ENCODE measurements around the gene NCK1.
A peak's percentile ranks its signal among the peaks of the same experiment; 100 is the strongest.

NCK1 gene

DNA sequence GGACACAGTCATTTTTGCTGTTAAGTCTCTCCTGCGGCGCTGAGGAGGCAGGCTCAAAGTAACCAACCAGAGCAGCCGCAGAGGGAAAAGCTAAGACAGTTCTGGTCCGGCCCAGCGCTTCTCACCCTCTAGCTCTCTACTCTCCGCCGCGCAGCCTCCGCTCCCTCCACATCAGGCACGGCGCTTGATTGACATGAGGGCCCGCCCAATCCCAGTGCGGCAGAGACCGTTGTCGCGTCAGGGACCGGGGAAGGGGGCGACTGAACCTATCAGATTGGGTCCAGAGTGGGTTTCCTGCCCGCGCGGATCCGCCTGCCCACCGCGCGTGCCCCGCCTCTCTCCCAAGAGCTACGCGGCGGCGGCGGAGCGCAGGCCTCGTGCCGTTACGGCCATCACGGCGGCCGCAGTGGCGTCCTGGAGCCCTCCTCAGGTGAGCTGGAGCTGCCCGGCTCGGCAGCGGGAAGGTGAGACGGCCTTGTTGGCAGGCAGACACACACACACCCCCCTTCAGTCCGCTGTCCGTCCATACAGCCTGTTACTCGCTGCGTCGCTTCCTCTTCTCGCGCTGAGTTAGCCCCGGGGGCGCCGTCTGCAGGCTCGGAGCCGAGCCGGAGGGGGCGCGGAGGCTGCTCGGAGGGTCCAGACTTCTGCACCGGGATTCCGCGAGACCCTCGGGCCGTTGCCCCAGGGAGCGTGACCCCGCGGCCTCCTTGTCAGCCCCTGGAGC is at the start of gene NCK1:
Gene NCK1 (plus strand): TSS at position 319 of the 727 bp plus-strand sequence. CDS start 65,794 bp downstream, outside the sequence.
- no peaks in the 10 kb centered on the region for H3K9me3 ChIP-seq
- TF ChIP-seq, protein P1, sequence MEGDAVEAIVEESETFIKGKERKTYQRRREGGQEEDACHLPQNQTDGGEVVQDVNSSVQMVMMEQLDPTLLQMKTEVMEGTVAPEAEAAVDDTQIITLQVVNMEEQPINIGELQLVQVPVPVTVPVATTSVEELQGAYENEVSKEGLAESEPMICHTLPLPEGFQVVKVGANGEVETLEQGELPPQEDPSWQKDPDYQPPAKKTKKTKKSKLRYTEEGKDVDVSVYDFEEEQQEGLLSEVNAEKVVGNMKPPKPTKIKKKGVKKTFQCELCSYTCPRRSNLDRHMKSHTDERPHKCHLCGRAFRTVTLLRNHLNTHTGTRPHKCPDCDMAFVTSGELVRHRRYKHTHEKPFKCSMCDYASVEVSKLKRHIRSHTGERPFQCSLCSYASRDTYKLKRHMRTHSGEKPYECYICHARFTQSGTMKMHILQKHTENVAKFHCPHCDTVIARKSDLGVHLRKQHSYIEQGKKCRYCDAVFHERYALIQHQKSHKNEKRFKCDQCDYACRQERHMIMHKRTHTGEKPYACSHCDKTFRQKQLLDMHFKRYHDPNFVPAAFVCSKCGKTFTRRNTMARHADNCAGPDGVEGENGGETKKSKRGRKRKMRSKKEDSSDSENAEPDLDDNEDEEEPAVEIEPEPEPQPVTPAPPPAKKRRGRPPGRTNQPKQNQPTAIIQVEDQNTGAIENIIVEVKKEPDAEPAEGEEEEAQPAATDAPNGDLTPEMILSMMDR (IDR thresholded peaks at IDR 0.05), result peak; percentile 39
- H3K4me1 ChIP-seq (ENCODE audit: control insufficient read depth in 1 of 2, insufficient read depth in 1 of 2, low read depth in 1 of 2, low read length in 1 of 2), result peaks cover 13 to 22% of the 10 kb centered on the region in 2 experiments
- no peaks in the 10 kb centered on the region for H3K36me3 ChIP-seq
- H3K4me3 ChIP-seq (ENCODE audit: low read depth in 1 of 2, low read length in 1 of 2), result peak within 1 kb of the TSS; percentile 73 to 81
- peak within 1 kb of the TSS; percentile 95 for H3K27ac ChIP-seq
- no peaks in the 10 kb centered on the region for H3K27me3 ChIP-seq

DNA sequence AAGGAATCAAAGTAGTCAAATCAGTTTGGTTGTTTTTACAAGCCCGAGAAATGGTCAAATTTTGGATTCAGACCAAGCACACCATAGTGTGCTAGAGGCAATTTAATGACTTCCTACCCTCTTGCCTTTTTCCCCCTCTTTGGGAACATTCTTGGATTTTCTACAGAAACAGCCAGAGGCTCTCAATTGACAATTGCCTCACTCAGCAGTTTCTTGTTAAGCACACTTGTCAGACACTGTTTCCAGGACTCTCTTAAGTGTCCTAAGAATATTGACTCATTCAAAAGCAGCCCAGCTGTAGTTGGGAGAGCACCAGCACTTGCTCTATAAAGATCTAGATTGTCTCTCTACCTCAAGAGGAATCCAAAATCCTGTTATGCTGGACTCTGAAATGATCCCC is 44.6 kb upstream of the NCK1 start:
- Histone ChIP-seq H3K27me3 (peaks cover 66% of the 10 kb centered on the region), H3K36me3 (no peaks in the 10 kb centered on the region), H3K9me3 (no peaks in the 10 kb centered on the region), H3K4me3 (ENCODE audit: low read depth in 1 of 2, low read length in 1 of 2) (no peak overlapping the region), H3K27ac (no peak overlapping the region), H3K4me1 (ENCODE audit: control insufficient read depth in 1 of 2, insufficient read depth in 1 of 2, low read depth in 1 of 2, low read length in 1 of 2) (peaks cover 15 to 22% of the 10 kb centered on the region in 2 experiments)
- TF ChIP-seq, protein P1 (IDR thresholded peaks at IDR 0.05), result no peak

- Histone ChIP-seq H3K4me3 (ENCODE audit: low read depth in 1 of 2, low read length in 1 of 2) (peak overlapping the region in 1 of 2 experiments; percentile 66), H3K4me1 (ENCODE audit: control insufficient read depth in 1 of 2, insufficient read depth in 1 of 2, low read depth in 1 of 2, low read length in 1 of 2) (peaks cover 15 to 22% of the 10 kb centered on the region in 2 experiments), H3K9me3 (no peaks in the 10 kb centered on the region), H3K27ac (no peak overlapping the region), H3K27me3 (peaks cover 75% of the 10 kb centered on the region), H3K36me3 (no peaks in the 10 kb centered on the region)
- TF ChIP-seq, protein P1 (IDR thresholded peaks at IDR 0.05), result no peak
These were observed 43.7 kb upstream of the NCK1 start for GRCh38 chr3:136818191-136818768.

DNA sequence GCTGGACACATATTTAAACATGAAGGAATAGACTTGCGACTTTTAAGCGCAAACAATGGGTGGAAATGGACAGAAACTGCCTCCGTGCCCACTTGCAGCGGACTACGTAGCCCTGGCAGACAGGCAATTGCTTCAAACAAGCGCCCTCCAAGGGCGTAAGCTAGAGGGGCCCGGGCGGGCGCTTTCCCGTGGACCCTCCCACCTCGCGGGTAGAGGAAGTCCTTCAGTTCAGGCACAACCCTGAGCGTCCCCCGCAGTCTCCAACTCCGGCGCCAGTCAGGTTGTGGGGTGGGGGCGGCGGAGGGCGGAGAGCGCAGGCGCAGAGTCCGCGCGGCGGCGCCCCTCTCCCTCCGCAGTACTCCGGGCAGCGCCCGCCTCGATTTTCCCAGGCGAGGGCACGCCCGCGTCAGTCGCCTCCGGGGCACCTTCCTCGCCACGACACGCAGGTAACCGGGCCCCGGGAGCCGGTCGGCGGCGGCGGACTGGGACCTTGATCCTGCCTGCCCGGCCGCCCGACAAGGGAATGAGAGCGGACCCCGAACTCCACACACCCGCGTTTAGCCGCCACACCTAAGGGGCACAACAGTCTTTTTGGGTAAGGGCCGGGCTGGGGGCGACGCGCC is 43.1 kb upstream of the NCK1 start, which contains the start of gene SLC35G2:
Gene SLC35G2 (plus strand): TSS at position 358 of the 623 bp plus-strand sequence. CDS start 35,335 bp downstream, outside the sequence.
- peaks cover 77% of the 10 kb centered on the region for H3K27me3 ChIP-seq
- H3K4me3 ChIP-seq (ENCODE audit: low read depth in 1 of 2, low read length in 1 of 2), result peak within 1 kb of the TSS; percentile 38 to 66
- H3K9me3 ChIP-seq, result no peaks in the 10 kb centered on the region
- no peaks in the 10 kb centered on the region for H3K36me3 ChIP-seq
- H3K4me1 ChIP-seq (ENCODE audit: control insufficient read depth in 1 of 2, insufficient read depth in 1 of 2, low read depth in 1 of 2, low read length in 1 of 2), result peaks cover 15 to 22% of the 10 kb centered on the region in 2 experiments
- no peak within 1 kb of the TSS for H3K27ac ChIP-seq
- TF ChIP-seq, protein P1 (IDR thresholded peaks at IDR 0.05), result no peak

GRCh38 chr3:136819392-136819730 is 42.6 kb upstream of the NCK1 start:
- Histone ChIP-seq H3K9me3 (no peaks in the 10 kb centered on the region), H3K27me3 (peaks cover 79% of the 10 kb centered on the region), H3K4me3 (ENCODE audit: low read depth in 1 of 2, low read length in 1 of 2) (peak overlapping the region; percentile 38 to 66), H3K27ac (no peak overlapping the region), H3K36me3 (no peaks in the 10 kb centered on the region), H3K4me1 (ENCODE audit: control insufficient read depth in 1 of 2, insufficient read depth in 1 of 2, low read depth in 1 of 2, low read length in 1 of 2) (peaks cover 15 to 22% of the 10 kb centered on the region in 2 experiments)
- TF ChIP-seq, protein P1 (IDR thresholded peaks at IDR 0.05), result no peak
